DOHH2 (cell line): ENCODE measurements around the gene ABR.

Experiments used
- H3F3A ChIP-seq: fragments of 200-600 bp; sonication (generic), shearing (Covaris generic); 2 replicates; pipeline ENCODE4 v1.6.0; 2016; ENCODE audit warnings: antibody characterized with exemption, mild to moderate bottlenecking; ENCODE audit not compliant: control insufficient read depth, insufficient read depth
- H3K27ac ChIP-seq: fragments of 200-600 bp; sonication (generic); 2 replicates; pipeline ENCODE4 v1.5.1; 2014; ENCODE audit warnings: low read depth, mild to moderate bottlenecking, low read length, moderate library complexity
- H3K27me3 ChIP-seq: fragments of 200-600 bp; sonication (generic); 2 replicates; pipeline ENCODE4 v1.6.1; 2014; ENCODE audit warnings: mild to moderate bottlenecking, low read length, mixed read lengths; ENCODE audit not compliant: control insufficient read depth
- H3K36me3 ChIP-seq: fragments of 200-600 bp; sonication (generic); 2 replicates; pipeline ENCODE4 v1.6.1; 2014; ENCODE audit warnings: mild to moderate bottlenecking, low read length, moderate library complexity, mixed read lengths; ENCODE audit not compliant: control insufficient read depth
- H3K4me1 ChIP-seq: fragments of 200-600 bp; sonication (generic); 2 replicates; pipeline ENCODE4 v1.6.1; 2014; ENCODE audit warnings: mild to moderate bottlenecking, low read length, mixed read lengths; ENCODE audit not compliant: control insufficient read depth
- H3K4me2 ChIP-seq: fragments of 200-600 bp; sonication (generic); 2 replicates; pipeline ENCODE4 v1.6.0; 2014; ENCODE audit warnings: mild to moderate bottlenecking, low read length, moderate library complexity
- H3K4me3 ChIP-seq: fragments of 200-600 bp; sonication (generic); 2 replicates; pipeline ENCODE4 v1.5.1; 2014; ENCODE audit warnings: mild to moderate bottlenecking, low read length, mixed read lengths
- H3K79me2 ChIP-seq: fragments of 200-600 bp; sonication (generic); 2 replicates; pipeline ENCODE4 v1.6.1; 2014; ENCODE audit warnings: mild to moderate bottlenecking, low read length, mixed read lengths; ENCODE audit not compliant: control insufficient read depth
- H3K9me2 ChIP-seq: fragments of 200-600 bp; sonication (generic); replicated peaks from 2 replicates; pipeline ENCODE4 v1.6.1; 2014; ENCODE audit warnings: mild to moderate bottlenecking, low read length, mixed read lengths; ENCODE audit not compliant: control insufficient read depth
- H3K9me3 ChIP-seq: fragments of 200-600 bp; sonication (generic); 2 replicates; pipeline ENCODE4 v1.6.1; 2014; ENCODE audit warnings: antibody characterized with exemption, low read length, mixed read lengths; ENCODE audit not compliant: control insufficient read depth, insufficient read depth
- H4K20me1 ChIP-seq: fragments of 200-600 bp; sonication (generic); 2 replicates; pipeline ENCODE4 v1.6.0; 2014; ENCODE audit warnings: low read depth, mild to moderate bottlenecking, antibody characterized with exemption, low read length, moderate library complexity; ENCODE audit not compliant: control insufficient read depth, insufficient read depth
- EZH2phosphoT487 ChIP-seq: fragments of 200-600 bp; sonication (generic); IDR thresholded peaks from 2 replicates; pipeline ENCODE4 v1.6.1; 2017; ENCODE audit warnings: borderline replicate concordance, mild to moderate bottlenecking, antibody characterized with exemption, low read length, moderate library complexity, mixed read lengths
- TF ChIP-seq, protein P1 (sequence below): fragments of 200-600 bp; sonication (generic); IDR thresholded peaks from one replicate; pipeline ENCODE4 v1.5.1; 2014; ENCODE audit warnings: antibody characterized with exemption, mild to moderate bottlenecking, low read depth, low read length; ENCODE audit not compliant: poor library complexity, severe bottlenecking

ABR gene

DNA sequence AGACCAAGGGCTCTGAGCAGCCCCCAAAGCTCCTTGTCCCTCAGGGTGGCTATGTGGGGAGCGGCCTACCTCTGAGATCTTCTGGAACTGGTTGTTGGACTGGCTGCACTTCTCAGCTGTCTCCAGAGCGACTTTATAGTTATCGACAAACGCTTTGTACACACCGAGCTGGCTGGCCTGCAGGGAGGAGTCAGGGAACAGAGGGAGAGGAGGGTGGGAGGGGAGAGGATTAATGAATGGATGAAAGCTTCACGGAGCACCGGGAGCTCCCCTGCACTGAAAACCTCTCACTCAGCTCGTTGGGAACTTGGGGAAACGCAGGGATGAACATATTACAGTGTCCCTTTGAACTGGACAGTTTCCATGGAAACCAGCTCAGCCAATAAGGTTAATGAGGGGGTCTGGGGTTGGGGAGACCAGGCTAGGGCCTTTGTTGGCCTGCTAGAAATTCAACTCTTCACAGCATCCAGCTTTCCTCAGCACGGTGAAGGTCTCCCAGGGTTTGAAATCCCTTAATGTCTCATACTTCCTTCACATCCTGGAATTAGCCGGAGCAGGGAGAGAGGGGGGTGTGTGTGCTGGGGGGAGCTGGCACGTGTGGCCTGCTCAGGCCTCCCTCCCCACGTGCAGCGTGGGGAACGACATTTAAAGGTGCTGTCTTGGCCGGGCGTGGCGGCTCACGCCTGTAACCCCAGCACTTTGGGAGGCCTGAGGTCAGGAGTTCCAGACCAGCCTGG lies 96.2 kb downstream of the ABR start:
- H3K36me3 ChIP-seq, result peaks cover 57% of the 10 kb centered on the region
- H3K4me3 ChIP-seq, result no peak overlapping the region
- H3K27me3 ChIP-seq, result no peaks in the 10 kb centered on the region
- H3K4me1 ChIP-seq, result no peaks in the 10 kb centered on the region
- no peaks in the 10 kb centered on the region for H4K20me1 ChIP-seq
- H3F3A ChIP-seq, result no peaks in the 10 kb centered on the region
- TF ChIP-seq EZH2phosphoT487, result no peak
- TF ChIP-seq, protein P1, sequence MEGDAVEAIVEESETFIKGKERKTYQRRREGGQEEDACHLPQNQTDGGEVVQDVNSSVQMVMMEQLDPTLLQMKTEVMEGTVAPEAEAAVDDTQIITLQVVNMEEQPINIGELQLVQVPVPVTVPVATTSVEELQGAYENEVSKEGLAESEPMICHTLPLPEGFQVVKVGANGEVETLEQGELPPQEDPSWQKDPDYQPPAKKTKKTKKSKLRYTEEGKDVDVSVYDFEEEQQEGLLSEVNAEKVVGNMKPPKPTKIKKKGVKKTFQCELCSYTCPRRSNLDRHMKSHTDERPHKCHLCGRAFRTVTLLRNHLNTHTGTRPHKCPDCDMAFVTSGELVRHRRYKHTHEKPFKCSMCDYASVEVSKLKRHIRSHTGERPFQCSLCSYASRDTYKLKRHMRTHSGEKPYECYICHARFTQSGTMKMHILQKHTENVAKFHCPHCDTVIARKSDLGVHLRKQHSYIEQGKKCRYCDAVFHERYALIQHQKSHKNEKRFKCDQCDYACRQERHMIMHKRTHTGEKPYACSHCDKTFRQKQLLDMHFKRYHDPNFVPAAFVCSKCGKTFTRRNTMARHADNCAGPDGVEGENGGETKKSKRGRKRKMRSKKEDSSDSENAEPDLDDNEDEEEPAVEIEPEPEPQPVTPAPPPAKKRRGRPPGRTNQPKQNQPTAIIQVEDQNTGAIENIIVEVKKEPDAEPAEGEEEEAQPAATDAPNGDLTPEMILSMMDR, result no peak
- H3K4me2 ChIP-seq, result no peak overlapping the region
- H3K9me2 ChIP-seq, result no peaks in the 10 kb centered on the region
- no peaks in the 10 kb centered on the region for H3K9me3 ChIP-seq
- H3K27ac ChIP-seq, result no peak overlapping the region
- peaks cover 4% of the 10 kb centered on the region for H3K79me2 ChIP-seq

DNA sequence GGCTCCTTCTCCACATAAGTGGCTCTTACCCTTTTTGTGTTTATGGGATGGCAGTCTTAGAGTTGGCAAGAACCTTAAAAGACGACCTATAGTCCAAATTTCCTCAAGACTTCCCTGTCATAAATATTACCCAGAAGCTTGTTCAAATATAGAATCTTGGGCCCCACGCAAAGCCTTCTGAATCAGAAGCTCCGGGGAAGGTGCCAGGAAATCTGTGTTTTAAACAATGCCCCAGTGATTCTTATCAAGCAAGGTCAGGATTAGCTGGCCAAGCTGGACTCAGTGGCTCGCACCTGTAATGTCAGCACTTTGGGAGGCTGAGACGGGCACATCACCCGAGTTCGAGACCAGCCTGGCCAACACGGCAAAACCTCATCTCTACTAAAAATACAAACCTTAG lies 97.2 kb downstream of the ABR start:
- Histone ChIP-seq H3K27ac (no peak overlapping the region), H3F3A (no peaks in the 10 kb centered on the region), H3K4me3 (no peak overlapping the region), H4K20me1 (no peaks in the 10 kb centered on the region), H3K9me3 (no peaks in the 10 kb centered on the region), H3K27me3 (no peaks in the 10 kb centered on the region), H3K79me2 (peaks cover 2% of the 10 kb centered on the region), H3K36me3 (peaks cover 61% of the 10 kb centered on the region), H3K9me2 (no peaks in the 10 kb centered on the region), H3K4me2 (no peak overlapping the region), H3K4me1 (no peaks in the 10 kb centered on the region)
- TF ChIP-seq, protein P1, result no peak
- no peak for TF ChIP-seq EZH2phosphoT487

DNA sequence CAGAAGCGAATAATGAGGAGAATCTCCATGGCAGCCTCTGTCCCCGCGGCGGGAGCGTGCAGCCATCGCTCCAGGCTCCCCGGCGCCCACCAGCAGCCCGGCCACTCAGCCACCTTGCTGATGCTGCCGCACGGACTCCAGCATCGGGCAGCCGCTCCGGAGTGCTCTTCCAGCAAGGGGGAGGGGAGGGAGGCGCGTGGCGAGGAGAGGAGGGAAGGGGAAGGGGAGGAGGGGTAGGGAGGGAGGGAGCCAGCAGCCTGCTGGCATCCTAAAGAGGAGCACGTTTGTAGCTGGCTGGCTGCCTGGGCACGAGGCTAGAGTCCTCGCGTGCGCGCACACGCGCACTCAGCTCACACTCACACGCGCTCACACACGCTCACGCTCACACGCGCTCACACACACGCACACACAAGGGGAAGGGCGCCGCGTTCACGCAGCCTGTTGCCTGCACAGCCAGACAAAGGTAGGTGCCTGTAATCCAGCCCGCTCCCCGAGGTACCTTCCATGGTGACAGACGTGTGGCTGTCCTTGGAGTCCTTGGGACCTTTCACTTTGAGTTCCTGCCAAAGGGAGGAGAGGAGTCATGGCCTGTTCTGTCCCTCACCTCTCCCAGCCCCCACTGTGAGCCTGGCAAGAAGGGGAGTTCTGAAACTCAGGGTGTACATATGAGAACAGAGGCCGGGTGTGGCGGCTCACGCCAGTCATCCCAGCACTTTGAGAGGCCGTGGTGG lies 100.8 kb downstream of the ABR start:
- Histone ChIP-seq H3K27ac (no peak overlapping the region), H3K36me3 (peaks cover 61% of the 10 kb centered on the region), H4K20me1 (no peaks in the 10 kb centered on the region), H3F3A (no peaks in the 10 kb centered on the region), H3K4me3 (no peak overlapping the region), H3K4me2 (no peak overlapping the region), H3K79me2 (no peaks in the 10 kb centered on the region), H3K27me3 (no peaks in the 10 kb centered on the region), H3K9me3 (no peaks in the 10 kb centered on the region), H3K4me1 (no peaks in the 10 kb centered on the region), H3K9me2 (no peaks in the 10 kb centered on the region)
- TF ChIP-seq EZH2phosphoT487, result no peak
- TF ChIP-seq, protein P1, result no peak
